ENCODE results near the gene PI4K2A. TPM values are rescaled to one million over a fixed set of nuclear protein-coding genes. Genes with fewer than 3 reads are reported as not detected.

PI4K2A gene
- polyA plus RNA-seq, 1 donor (not counting 4 experiments of a cell fraction or from before 2014, with no cell fraction given), result 51.3 TPM

- peak; percentile 98 for FAIRE-seq
- Histone ChIP-seq H3K9me1 (ENCODE audit: control insufficient read depth, extremely low read depth, insufficient read depth, low read length) (no peaks in the 10 kb centered on the region), H2AFZ (ENCODE audit: control insufficient read depth, low read length) (no peak overlapping the region), H3K27me3 (ENCODE audit: control insufficient read depth, extremely low read depth, insufficient read depth, low read length) (no peaks in the 10 kb centered on the region), H4K20me1 (ENCODE audit: control insufficient read depth, extremely low read depth, insufficient read depth, low read length) (no peaks in the 10 kb centered on the region), H3K27ac (ENCODE audit: control insufficient read depth, insufficient read depth, low read length) (peak overlapping the region; percentile 75), H3K9me3 (ENCODE audit: control insufficient read depth, low read depth, low read length) (no peaks in the 10 kb centered on the region), H3K4me2 (ENCODE audit: control insufficient read depth, extremely low read depth, insufficient read depth, low read depth, low read length) (peak overlapping the region; percentile 47), H3K79me2 (ENCODE audit: control insufficient read depth, insufficient read depth, low read length) (peaks cover 34% of the 10 kb centered on the region), H3K9ac (ENCODE audit: control insufficient read depth, extremely low read depth, insufficient read depth, low read length) (peak overlapping the region; percentile 60), H3K4me3 (ENCODE audit: control insufficient read depth in 2 of 3, extremely low read depth in 1 of 3, insufficient read depth in 2 of 3, low read depth in 1 of 3, low read length in 3 of 3) (no peak overlapping the region), H3K36me3 (ENCODE audit: control insufficient read depth in 2 of 2, extremely low read depth in 1 of 2, insufficient read depth in 2 of 2, low read length in 2 of 2) (peaks cover 6 to 25% of the 10 kb centered on the region in 2 experiments), H3K4me1 (ENCODE audit: control insufficient read depth, extremely low read depth, insufficient read depth, low read length) (peaks cover 51% of the 10 kb centered on the region)
- peak; percentile 96 for DNase-seq (ENCODE audit: low read depth, low spot score)
- dilution Hi-C loops (cut with MboI; ENCODE audit: extremely low pct_ligation_motif_present, low sequenced_read_pairs), result no loop called here
- TF ChIP-seq CTCF (optimal IDR thresholded peaks at IDR 0.05 in 1 of 3, IDR thresholded peaks at IDR 0.05 in 1 of 3, conservative IDR thresholded peaks at IDR 0.05 in 1 of 3; ENCODE audit: extremely low read depth in 1 of 3, insufficient read depth in 2 of 3, low read length in 3 of 3) (no peak), EZH2 (IDR thresholded peaks at IDR 0.05; ENCODE audit: low read length) (no peak)
These were observed 78.2 kb downstream of the PI4K2A start for GRCh38 chr10:97718659-97719142.

GRCh38 chr10:97719602-97720001 is 79.1 kb downstream of the PI4K2A start:
- H3K27me3 ChIP-seq (ENCODE audit: control insufficient read depth, extremely low read depth, insufficient read depth, low read length), result no peaks in the 10 kb centered on the region
- no peak overlapping the region for H3K4me3 ChIP-seq (ENCODE audit: control insufficient read depth in 2 of 3, extremely low read depth in 1 of 3, insufficient read depth in 2 of 3, low read depth in 1 of 3, low read length in 3 of 3)
- peak overlapping the region; percentile 60 for H3K9ac ChIP-seq (ENCODE audit: control insufficient read depth, extremely low read depth, insufficient read depth, low read length)
- no peaks in the 10 kb centered on the region for H3K9me1 ChIP-seq (ENCODE audit: control insufficient read depth, extremely low read depth, insufficient read depth, low read length)
- dilution Hi-C loops (cut with MboI; ENCODE audit: extremely low pct_ligation_motif_present, low sequenced_read_pairs), result no loop called here
- H3K36me3 ChIP-seq (ENCODE audit: control insufficient read depth in 2 of 2, extremely low read depth in 1 of 2, insufficient read depth in 2 of 2, low read length in 2 of 2), result peaks cover 6 to 25% of the 10 kb centered on the region in 2 experiments
- no peak for DNase-seq (ENCODE audit: low read depth, low spot score)
- H2AFZ ChIP-seq (ENCODE audit: control insufficient read depth, low read length), result no peak overlapping the region
- H3K4me2 ChIP-seq (ENCODE audit: control insufficient read depth, extremely low read depth, insufficient read depth, low read depth, low read length), result peak overlapping the region; percentile 47
- TF ChIP-seq CTCF (optimal IDR thresholded peaks at IDR 0.05 in 1 of 3, IDR thresholded peaks at IDR 0.05 in 1 of 3, conservative IDR thresholded peaks at IDR 0.05 in 1 of 3; ENCODE audit: extremely low read depth in 1 of 3, insufficient read depth in 2 of 3, low read length in 3 of 3), result no peak
- no peak for TF ChIP-seq EZH2 (IDR thresholded peaks at IDR 0.05; ENCODE audit: low read length)
- peaks cover 53% of the 10 kb centered on the region for H3K4me1 ChIP-seq (ENCODE audit: control insufficient read depth, extremely low read depth, insufficient read depth, low read length)
- H4K20me1 ChIP-seq (ENCODE audit: control insufficient read depth, extremely low read depth, insufficient read depth, low read length), result no peaks in the 10 kb centered on the region
- H3K79me2 ChIP-seq (ENCODE audit: control insufficient read depth, insufficient read depth, low read length), result peaks cover 30% of the 10 kb centered on the region
- no peaks in the 10 kb centered on the region for H3K9me3 ChIP-seq (ENCODE audit: control insufficient read depth, low read depth, low read length)
- peak; percentile 29 for FAIRE-seq
- peak overlapping the region; percentile 75 for H3K27ac ChIP-seq (ENCODE audit: control insufficient read depth, insufficient read depth, low read length)

All from keratinocyte (primary cell).